ENCODE results near the gene MICB. TPM values are rescaled to one million over a fixed set of nuclear protein-coding genes. Genes with fewer than 3 reads are reported as not detected.

Gene MICB
- total and polyA plus RNA-seq, 9 of the 15 experiments (the other 6 are each of a cell fraction or from before 2014, with no cell fraction given), result 13.3 to 34.5 (median 19.8) TPM

DNA sequence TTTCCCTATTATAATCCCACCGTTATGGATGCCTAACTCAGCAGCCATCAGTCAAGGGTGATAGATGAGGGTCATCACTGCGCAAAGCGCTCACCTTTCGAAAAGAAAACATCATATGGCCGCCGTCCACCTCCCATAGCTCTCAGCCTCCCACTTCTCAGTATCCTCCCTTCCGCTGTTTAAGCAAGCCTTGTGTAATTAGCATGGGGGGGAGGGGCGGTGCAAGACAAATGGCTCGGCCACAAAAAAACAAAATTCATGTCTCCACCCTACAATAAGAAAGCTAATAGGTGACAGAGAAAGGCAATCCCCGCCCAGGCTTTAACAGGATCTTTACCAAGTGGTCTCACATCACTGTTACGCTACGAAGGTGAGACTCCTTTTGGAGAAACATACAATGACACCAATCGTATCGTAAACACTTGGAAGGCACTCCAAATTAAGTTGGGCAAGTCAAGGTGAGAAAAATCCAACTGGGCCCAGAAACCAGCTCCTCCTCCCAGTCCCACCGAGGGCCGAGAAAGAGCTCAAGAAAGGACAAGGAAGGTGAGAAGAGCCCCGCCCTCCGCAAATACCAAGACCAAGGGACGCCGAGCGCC is 43.2 kb downstream of the MICB start (continued):
- TF ChIP-seq, protein P1, sequence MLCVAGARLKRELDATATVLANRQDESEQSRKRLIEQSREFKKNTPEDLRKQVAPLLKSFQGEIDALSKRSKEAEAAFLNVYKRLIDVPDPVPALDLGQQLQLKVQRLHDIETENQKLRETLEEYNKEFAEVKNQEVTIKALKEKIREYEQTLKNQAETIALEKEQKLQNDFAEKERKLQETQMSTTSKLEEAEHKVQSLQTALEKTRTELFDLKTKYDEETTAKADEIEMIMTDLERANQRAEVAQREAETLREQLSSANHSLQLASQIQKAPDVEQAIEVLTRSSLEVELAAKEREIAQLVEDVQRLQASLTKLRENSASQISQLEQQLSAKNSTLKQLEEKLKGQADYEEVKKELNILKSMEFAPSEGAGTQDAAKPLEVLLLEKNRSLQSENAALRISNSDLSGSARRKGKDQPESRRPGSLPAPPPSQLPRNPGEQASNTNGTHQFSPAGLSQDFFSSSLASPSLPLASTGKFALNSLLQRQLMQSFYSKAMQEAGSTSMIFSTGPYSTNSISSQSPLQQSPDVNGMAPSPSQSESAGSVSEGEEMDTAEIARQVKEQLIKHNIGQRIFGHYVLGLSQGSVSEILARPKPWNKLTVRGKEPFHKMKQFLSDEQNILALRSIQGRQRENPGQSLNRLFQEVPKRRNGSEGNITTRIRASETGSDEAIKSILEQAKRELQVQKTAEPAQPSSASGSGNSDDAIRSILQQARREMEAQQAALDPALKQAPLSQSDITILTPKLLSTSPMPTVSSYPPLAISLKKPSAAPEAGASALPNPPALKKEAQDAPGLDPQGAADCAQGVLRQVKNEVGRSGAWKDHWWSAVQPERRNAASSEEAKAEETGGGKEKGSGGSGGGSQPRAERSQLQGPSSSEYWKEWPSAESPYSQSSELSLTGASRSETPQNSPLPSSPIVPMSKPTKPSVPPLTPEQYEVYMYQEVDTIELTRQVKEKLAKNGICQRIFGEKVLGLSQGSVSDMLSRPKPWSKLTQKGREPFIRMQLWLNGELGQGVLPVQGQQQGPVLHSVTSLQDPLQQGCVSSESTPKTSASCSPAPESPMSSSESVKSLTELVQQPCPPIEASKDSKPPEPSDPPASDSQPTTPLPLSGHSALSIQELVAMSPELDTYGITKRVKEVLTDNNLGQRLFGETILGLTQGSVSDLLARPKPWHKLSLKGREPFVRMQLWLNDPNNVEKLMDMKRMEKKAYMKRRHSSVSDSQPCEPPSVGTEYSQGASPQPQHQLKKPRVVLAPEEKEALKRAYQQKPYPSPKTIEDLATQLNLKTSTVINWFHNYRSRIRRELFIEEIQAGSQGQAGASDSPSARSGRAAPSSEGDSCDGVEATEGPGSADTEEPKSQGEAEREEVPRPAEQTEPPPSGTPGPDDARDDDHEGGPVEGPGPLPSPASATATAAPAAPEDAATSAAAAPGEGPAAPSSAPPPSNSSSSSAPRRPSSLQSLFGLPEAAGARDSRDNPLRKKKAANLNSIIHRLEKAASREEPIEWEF (CRISPR knock-in tag; IDR thresholded peaks at IDR 0.05), result no peak
- TF ChIP-seq TSC22D4 (tag; IDR thresholded peaks at IDR 0.05), result no peak
- TF ChIP-seq SMAD3 (CRISPR knock-in tag; conservative IDR thresholded peaks at IDR 0.05), result no peak
- no peak for TF ChIP-seq ILF3 (IDR thresholded peaks at IDR 0.05; ENCODE audit: borderline replicate concordance)
- TF ChIP-seq HDAC6 (IDR thresholded peaks at IDR 0.05; ENCODE audit: low read depth, low read length), result no peak
- TF ChIP-seq MEIS2 (IDR thresholded peaks at IDR 0.05; ENCODE audit: partially characterized antibody), result peak; percentile 44
- no peak for TF ChIP-seq BRD9 (IDR thresholded peaks at IDR 0.05; ENCODE audit: low read depth, partially characterized antibody)
- no peak for TF ChIP-seq MTA3 (IDR thresholded peaks at IDR 0.05; ENCODE audit: borderline replicate concordance)
- TF ChIP-seq SMARCE1 (IDR thresholded peaks at IDR 0.05), result no peak
- TF ChIP-seq ZNF584 (CRISPR knock-in tag; IDR thresholded peaks at IDR 0.05; ENCODE audit: low read depth), result no peak
- TF ChIP-seq U2AF1 (optimal IDR thresholded peaks at IDR 0.05; ENCODE audit: low read depth, low read length), result no peak
- TF ChIP-seq KDM4B (IDR thresholded peaks at IDR 0.05; ENCODE audit: borderline replicate concordance in 2 of 2, low read depth in 1 of 2), result no peak
- TF ChIP-seq ZNF507 (tag; conservative IDR thresholded peaks at IDR 0.05), result no peak
- no peak for TF ChIP-seq RBM17 (IDR thresholded peaks at IDR 0.05; ENCODE audit: borderline replicate concordance, low read depth, low read length)
- TF ChIP-seq CHD2 (IDR thresholded peaks at IDR 0.05; ENCODE audit: low read depth, low read length), result peak; percentile 48; the same call in 1 of the 2 replicates
- no peak for TF ChIP-seq KLF10 (CRISPR knock-in tag; IDR thresholded peaks at IDR 0.05)

Measured in K562 (cell line).